Lung (tissue), 12 donors: ENCODE measurements around the gene TMEM145. TPM values are rescaled to one million over a fixed set of nuclear protein-coding genes. Genes with fewer than 3 reads are reported as not detected.

Source experiments
- ATAC-seq: fragments of 200-7000 bp; cut with Tn5 transposase; one replicate; pipeline ENCODE4 v1.9.1; 2020; ENCODE audit warnings: moderate number of reproducible peaks; ENCODE audit not compliant: insufficient read depth, low FRiP score
- DNase-seq, 3 donors: peaks; one replicate each; pipeline ENCODE4 v3.0.0-alpha.2; 2013 to 2017
- H3K27ac ChIP-seq, 2 donors: one replicate each; pipeline ENCODE4 v1.5.1; 2013; ENCODE audit warnings: mild to moderate bottlenecking in 2 of 2, moderate library complexity in 2 of 2, control low read depth in 1 of 2, inconsistent platforms in 1 of 2, low read depth in 1 of 2, low read length in 1 of 2
- H3K27me3 ChIP-seq, 3 donors: one replicate each; pipeline ENCODE4 v1.5.1; 2013; ENCODE audit warnings: low read length in 2 of 3; ENCODE audit not compliant: control insufficient read depth in 3 of 3, insufficient read depth in 3 of 3
- H3K36me3 ChIP-seq, 4 donors: one replicate each; pipeline ENCODE4 v1.5.1; 2013; ENCODE audit warnings: low read length in 4 of 4, mild to moderate bottlenecking in 1 of 4, moderate library complexity in 1 of 4; ENCODE audit not compliant: control insufficient read depth in 4 of 4, insufficient read depth in 4 of 4
- H3K4me1 ChIP-seq, 5 donors: one replicate each; pipeline ENCODE4 v1.5.1; 2013; ENCODE audit warnings: low read length in 5 of 5, mild to moderate bottlenecking in 2 of 5, moderate library complexity in 1 of 5; ENCODE audit not compliant: control insufficient read depth in 5 of 5, insufficient read depth in 5 of 5
- H3K4me3 ChIP-seq: one replicate; pipeline ENCODE4 v1.5.1; 2013; ENCODE audit warnings: mild to moderate bottlenecking, control low read depth, moderate library complexity
- H3K9ac ChIP-seq, 2 donors: one replicate each; pipeline ENCODE4 v1.5.1; 2013; ENCODE audit warnings: low read length in 2 of 2, control low read depth in 1 of 2; ENCODE audit not compliant: insufficient read depth in 1 of 2
- H3K9me3 ChIP-seq, 4 donors: one replicate each; pipeline ENCODE4 v1.5.1; 2013; ENCODE audit warnings: low read length in 3 of 4, mild to moderate bottlenecking in 1 of 4, moderate library complexity in 1 of 4; ENCODE audit not compliant: control insufficient read depth in 4 of 4, insufficient read depth in 3 of 4
- WGBS, 2 donors: extraction: QIAGEN DNeasy Blood & Tissue Kit; methylation state at CpG; one replicate each; pipeline ENCODE4 v1.1.7; 2013; 5-methylcytosine and 5-hydroxymethylcytosine counted together
- polyA plus RNA-seq, 2 donors: library from polyadenylated mRNA; stranded (reverse); fragments of 200-250 nt; gene quantifications; one replicate each; pipeline ENCODE4 v1.2.1, GENCODE V29; 2013
- total RNA-seq, 2 donors: library from RNA; depleted of rRNA in 1 of 2; stranded (reverse); fragments of >200 nt in 1 of 2; gene quantifications; one replicate each; pipeline ENCODE4 v1.2.1, GENCODE V29; 2014 to 2021
- TF ChIP-seq, protein P1 (sequence below): IDR thresholded peaks from 2 replicates; pipeline ENCODE4 v1.5.1; 2012; ENCODE audit warnings: mild to moderate bottlenecking; ENCODE audit errors: control extremely low read depth, extremely low read depth
- donor health status: control.
- donor health status: control.
- donor health status: Bipolar disorder and iron deficiency.
- donor health status: healthy.
- donor health status: DM: yes; HTN: yes; CAD: no.

The TMEM145 gene
- total and polyA plus RNA-seq, 4 donors = 0.12 to 0.95 (median 0.40) TPM; not detected in 1

DNA sequence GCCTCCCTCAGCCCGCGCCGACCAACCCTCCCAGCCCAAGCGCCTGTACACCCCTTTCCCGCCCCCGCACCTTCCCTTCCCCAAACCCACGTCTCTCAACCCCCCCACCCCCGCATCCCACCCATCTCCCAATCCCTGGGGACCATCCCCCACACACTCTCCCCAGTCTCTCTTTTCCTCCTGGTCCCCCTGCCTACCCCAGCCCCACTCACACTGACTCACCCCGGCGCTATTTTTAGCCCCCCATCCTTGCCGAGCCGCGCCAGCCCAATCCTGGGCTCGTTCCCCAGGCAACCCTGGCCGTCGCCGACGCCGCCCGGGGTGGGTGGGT is 32.3 kb upstream of the TMEM145 start:
- ATAC-seq (no peak), DNase-seq (no peak)
- no peaks in the 10 kb centered on the region for H3K27me3 ChIP-seq
- TF ChIP-seq, protein P1, sequence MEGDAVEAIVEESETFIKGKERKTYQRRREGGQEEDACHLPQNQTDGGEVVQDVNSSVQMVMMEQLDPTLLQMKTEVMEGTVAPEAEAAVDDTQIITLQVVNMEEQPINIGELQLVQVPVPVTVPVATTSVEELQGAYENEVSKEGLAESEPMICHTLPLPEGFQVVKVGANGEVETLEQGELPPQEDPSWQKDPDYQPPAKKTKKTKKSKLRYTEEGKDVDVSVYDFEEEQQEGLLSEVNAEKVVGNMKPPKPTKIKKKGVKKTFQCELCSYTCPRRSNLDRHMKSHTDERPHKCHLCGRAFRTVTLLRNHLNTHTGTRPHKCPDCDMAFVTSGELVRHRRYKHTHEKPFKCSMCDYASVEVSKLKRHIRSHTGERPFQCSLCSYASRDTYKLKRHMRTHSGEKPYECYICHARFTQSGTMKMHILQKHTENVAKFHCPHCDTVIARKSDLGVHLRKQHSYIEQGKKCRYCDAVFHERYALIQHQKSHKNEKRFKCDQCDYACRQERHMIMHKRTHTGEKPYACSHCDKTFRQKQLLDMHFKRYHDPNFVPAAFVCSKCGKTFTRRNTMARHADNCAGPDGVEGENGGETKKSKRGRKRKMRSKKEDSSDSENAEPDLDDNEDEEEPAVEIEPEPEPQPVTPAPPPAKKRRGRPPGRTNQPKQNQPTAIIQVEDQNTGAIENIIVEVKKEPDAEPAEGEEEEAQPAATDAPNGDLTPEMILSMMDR = no peak
- no peaks in the 10 kb centered on the region for H3K9me3 ChIP-seq
- H3K9ac ChIP-seq = no peak overlapping the region
- peak overlapping the region; percentile 76 to 96 for H3K27ac ChIP-seq
- H3K36me3 ChIP-seq = peaks cover 0 to 8% (median 1%) of the 10 kb centered on the region in 4 donors
- 0 to 1% methylated on average over 19 to 20 of the region's 20 CpGs for WGBS, 2 donors
- H3K4me1 ChIP-seq = peaks cover 31 to 56% (median 37%) of the 10 kb centered on the region in 5 donors
- peak overlapping the region; percentile 44 for H3K4me3 ChIP-seq

DNA sequence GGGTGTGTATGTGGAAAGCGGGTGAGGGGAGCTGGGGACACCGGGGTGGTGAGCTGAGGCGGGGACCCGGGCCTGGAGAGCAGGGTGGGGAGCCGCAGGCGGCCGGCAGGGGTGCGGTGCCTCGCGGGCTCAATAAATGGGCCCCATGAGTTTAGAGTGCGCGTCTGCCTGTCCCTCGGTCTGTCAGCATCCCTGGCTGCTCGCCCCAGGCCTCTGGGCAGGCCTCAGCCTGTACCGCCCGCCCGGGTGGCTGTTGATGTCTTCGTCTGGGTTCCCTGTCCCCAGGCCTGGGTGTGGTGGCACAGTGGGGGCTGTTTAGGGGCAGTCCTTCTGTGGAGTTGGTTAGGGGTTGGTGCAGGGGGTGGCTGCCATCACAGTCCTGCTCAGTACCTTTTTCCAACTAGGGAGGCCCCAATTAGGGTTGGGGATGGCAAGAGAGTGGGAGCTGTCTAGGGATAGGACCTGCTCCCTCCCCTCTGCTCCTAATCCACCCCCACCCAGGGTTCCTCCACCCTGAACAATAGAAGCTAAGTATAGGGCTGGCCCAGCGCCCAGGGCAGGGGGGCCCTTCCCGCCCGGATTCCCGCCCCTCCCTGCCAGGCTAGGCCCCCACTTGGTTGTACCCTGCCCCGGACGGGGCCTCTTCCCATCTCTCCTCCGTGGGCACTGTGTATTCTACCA is 31.8 kb upstream of the TMEM145 start:
- peak overlapping the region; percentile 95 to 96 for H3K27ac ChIP-seq
- H3K9me3 ChIP-seq = no peaks in the 10 kb centered on the region
- H3K9ac ChIP-seq = no peak overlapping the region
- no peaks in the 10 kb centered on the region for H3K27me3 ChIP-seq
- DNase-seq = peak; percentile 49 to 72 (median 52)
- 9% methylated on average over 16 to 25 of the region's 25 CpGs for WGBS, 2 donors
- H3K36me3 ChIP-seq = peaks cover 0 to 4% (median 1%) of the 10 kb centered on the region in 4 donors
- no peak overlapping the region for H3K4me3 ChIP-seq
- H3K4me1 ChIP-seq = peaks cover 35 to 61% (median 41%) of the 10 kb centered on the region in 5 donors
- TF ChIP-seq, protein P1 = no peak
- no peak for ATAC-seq

DNA sequence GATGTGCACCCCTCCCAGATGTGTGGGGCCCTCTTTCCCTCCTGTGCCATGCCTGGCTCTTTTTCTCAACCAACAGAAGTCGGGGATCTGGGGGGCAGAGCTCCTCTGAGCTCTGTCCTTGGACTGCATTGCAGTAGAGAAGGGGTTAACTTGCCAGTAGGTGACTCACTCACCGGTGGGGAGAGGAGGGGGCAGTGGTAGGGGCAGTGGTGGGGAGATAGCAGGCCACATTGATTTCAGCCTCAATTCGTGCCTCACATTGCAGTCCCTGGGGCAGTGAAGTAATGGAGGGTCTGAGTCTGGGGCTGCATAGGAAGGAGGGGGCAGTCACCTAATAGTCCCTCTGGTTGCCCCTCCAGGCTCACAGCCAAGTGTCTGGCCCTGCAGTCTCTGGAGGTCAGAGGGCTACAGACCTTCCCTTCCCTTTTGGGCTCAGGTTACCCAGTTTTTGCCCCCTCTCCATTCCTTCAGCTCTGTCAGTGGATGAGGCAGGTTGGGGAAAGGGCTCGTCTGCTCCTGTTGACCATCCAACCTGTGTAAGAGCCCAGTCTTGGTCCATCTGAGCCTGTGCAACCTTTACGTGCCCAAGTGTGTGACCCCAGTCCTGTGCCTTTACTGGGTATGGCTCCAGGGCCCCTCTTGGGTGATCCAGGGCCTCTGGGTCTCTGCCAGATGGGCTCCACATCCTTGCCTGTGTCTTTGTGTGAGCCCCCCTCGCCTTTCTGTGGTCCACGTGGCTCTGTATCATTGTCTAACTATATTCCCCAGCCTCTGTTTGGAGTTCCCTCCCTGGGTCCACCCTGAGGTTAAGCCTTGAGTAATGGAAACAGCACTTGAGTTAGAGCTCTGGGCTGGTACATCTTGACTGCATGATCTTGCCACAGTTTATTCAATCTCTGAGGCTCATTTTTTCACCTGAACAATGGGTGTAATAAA is 31.0 kb upstream of the TMEM145 start:
- H3K4me1 ChIP-seq = peaks cover 35 to 62% (median 48%) of the 10 kb centered on the region in 5 donors
- DNase-seq = peak in 2 of 3 donors; percentile 20 to 43
- 23 to 25% methylated on average over 7 of the region's 7 CpGs for WGBS, 2 donors

More for the DNA sequence above, 31.0 kb upstream of the TMEM145 start:
- ATAC-seq = no peak
- Histone ChIP-seq H3K27me3 (no peaks in the 10 kb centered on the region), H3K9ac (no peak overlapping the region), H3K27ac (peak overlapping the region; percentile 95 to 96), H3K9me3 (no peaks in the 10 kb centered on the region), H3K4me3 (no peak overlapping the region), H3K36me3 (peaks cover 0 to 5% (median under 1%) of the 10 kb centered on the region in 4 donors)
- TF ChIP-seq, protein P1 = no peak
